A549 (cell line): ENCODE results near the gene NECTIN1. TPM values are rescaled to one million over a fixed set of nuclear protein-coding genes. Genes with fewer than 3 reads are reported as not detected.

Experiments
- polyA plus RNA-seq, 4 experiments: library from polyadenylated mRNA; depleted of rRNA in 3 of 4; stranded (reverse); fragments of >200 nt; fragmentation: RNase III in 1 of 4; extraction: RNeasy Plus Mini Kit Qiagen cat#74134 plus additional on column Dnase treatment in 1 of 4; gene quantifications; 2 replicates in 3 of 4; 3 replicates in 1 of 4; pipeline ENCODE4 v1.2.3, GENCODE V29; 2011 to 2017
- small RNA-seq, 6 experiments: library from RNA; depleted of rRNA; stranded (forward); fragments of <200 nt; gene quantifications; one replicate each; pipeline ENCODE3, GENCODE V24; 2012

Gene NECTIN1
- polyA plus RNA-seq, 2 of the 4 experiments (the other 2 are of a cell fraction) = 2.2 to 5.5 TPM

Small RNAs within 50 kb of the gene (small RNA-seq; reads per million reads assigned to genes)
- 0 to 0.16 (median 0) reads per million in 6 experiments for gene RNU6-1123P
